Nephron (organoid): ENCODE measurements around the gene MTERF1.

Experiments used
- H3K27ac Mint-ChIP-seq, 3 experiments: 2 replicates each; pipeline ENCODE4 v1.8.0; 2020; ENCODE audit warnings: mixed read lengths in 3 of 3, mild to moderate bottlenecking in 2 of 3, moderate library complexity in 1 of 3
- H3K27me3 Mint-ChIP-seq: 2 replicates; pipeline ENCODE4 v1.8.0; 2021; ENCODE audit warnings: low read depth, mild to moderate bottlenecking, moderate library complexity, mixed read lengths
- H3K36me3 Mint-ChIP-seq: 2 replicates; pipeline ENCODE4 v1.8.0; 2020; ENCODE audit warnings: low read depth, mixed read lengths
- H3K4me1 Mint-ChIP-seq: 2 replicates; pipeline ENCODE4 v1.8.0; 2020; ENCODE audit warnings: mixed read lengths
- H3K4me3 Mint-ChIP-seq, 3 experiments: 2 replicates each; pipeline ENCODE4 v1.8.0; 2020; ENCODE audit warnings: mild to moderate bottlenecking in 3 of 3, mixed read lengths in 3 of 3, moderate library complexity in 2 of 3
- H3K9me3 Mint-ChIP-seq: 2 replicates; pipeline ENCODE4 v1.8.0; 2020; ENCODE audit warnings: mixed read lengths
- TF ChIP-seq, protein P1 (sequence below), 3 experiments: fragments of 200-600 bp; sonication (generic); IDR thresholded peaks; one replicate each; pipeline ENCODE4 v1.5.0; 2021; ENCODE audit warnings: antibody characterized with exemption in 3 of 3; ENCODE audit not compliant: unreplicated experiment in 3 of 3

The MTERF1 gene, protein sequence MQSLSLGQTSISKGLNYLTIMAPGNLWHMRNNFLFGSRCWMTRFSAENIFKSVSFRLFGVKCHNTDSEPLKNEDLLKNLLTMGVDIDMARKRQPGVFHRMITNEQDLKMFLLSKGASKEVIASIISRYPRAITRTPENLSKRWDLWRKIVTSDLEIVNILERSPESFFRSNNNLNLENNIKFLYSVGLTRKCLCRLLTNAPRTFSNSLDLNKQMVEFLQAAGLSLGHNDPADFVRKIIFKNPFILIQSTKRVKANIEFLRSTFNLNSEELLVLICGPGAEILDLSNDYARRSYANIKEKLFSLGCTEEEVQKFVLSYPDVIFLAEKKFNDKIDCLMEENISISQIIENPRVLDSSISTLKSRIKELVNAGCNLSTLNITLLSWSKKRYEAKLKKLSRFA

DNA sequence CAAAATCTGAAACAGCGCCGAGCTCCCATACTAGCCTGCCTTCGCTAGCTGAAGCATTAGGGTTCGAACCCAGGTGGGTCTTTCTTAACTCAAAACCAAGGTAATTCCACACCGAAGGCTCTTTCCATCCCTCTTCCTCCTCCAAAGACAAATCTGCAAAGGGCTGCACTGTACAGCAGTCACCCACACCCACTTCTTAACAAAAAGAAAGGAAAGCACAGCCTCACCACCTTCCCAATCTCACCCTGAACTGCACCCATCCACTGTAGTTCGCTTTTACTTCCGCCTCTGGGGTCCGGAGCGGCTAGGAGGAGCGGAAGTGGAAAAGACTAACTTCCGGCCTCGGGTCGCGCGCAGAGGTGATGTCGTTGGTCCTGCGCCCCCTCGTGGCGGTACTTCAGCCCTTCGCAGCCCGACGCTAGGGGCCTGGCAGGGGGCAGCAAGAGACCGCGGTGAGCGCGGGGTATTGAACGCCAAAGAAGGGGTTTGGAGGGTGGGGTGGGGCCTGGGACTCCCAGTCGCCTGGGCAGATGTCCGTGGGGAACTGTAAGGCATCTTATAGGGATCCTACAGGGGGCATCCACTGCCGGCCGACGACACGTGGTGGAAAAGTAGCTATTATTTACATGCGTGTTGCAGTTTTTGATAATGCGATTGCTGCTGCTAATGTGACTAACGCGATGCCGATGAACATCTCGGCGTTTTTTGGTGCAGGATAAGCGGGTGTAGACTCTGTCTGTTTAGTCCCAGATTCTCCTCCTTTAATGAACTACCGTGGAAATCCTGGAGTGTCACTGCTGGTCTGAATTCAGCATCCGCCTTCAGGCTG lies at the start of gene MTERF1:
Gene MTERF1 (minus strand): TSS at position 290 of the 829 bp plus-strand sequence. CDS start 619 bp downstream, outside the sequence.
- Mint-ChIP-seq H3K4me1 (peaks cover 43% of the 10 kb centered on the region), H3K27ac (peak within 1 kb of the TSS; percentile 73 to 87 (median 87)), H3K9me3 (peaks cover 6% of the 10 kb centered on the region), H3K36me3 (peaks cover 8% of the 10 kb centered on the region), H3K4me3 (peak within 1 kb of the TSS; percentile 92 to 98 (median 96)), H3K27me3 (no peaks in the 10 kb centered on the region)
- TF ChIP-seq, protein P1, sequence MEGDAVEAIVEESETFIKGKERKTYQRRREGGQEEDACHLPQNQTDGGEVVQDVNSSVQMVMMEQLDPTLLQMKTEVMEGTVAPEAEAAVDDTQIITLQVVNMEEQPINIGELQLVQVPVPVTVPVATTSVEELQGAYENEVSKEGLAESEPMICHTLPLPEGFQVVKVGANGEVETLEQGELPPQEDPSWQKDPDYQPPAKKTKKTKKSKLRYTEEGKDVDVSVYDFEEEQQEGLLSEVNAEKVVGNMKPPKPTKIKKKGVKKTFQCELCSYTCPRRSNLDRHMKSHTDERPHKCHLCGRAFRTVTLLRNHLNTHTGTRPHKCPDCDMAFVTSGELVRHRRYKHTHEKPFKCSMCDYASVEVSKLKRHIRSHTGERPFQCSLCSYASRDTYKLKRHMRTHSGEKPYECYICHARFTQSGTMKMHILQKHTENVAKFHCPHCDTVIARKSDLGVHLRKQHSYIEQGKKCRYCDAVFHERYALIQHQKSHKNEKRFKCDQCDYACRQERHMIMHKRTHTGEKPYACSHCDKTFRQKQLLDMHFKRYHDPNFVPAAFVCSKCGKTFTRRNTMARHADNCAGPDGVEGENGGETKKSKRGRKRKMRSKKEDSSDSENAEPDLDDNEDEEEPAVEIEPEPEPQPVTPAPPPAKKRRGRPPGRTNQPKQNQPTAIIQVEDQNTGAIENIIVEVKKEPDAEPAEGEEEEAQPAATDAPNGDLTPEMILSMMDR (IDR thresholded peaks at IDR 0.05; ENCODE audit: unreplicated experiment in 3 of 3): peak; percentile 95 to 98 (median 96)

DNA sequence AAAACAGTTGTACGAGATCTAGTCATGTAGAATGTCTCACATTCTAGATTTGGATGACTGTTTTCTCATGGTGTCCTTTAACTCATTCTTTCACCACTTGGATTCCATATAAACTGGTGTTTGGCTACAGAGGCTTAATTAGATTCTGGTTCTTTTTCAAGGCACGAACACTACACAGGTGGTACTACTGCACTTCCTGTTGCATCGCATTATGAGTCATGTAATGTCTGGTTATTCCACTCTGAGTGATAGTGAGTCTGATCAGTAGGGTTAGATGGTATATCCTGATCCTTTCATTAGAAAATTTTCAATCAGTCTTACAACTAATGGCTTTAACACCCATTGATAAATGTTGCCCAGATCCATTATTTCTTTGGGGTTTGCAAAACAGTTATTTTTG lies 49.0 kb upstream of the MTERF1 start:
- no peak overlapping the region for H3K27ac Mint-ChIP-seq
- TF ChIP-seq, protein P1 (IDR thresholded peaks at IDR 0.05; ENCODE audit: unreplicated experiment in 3 of 3): no peak

DNA sequence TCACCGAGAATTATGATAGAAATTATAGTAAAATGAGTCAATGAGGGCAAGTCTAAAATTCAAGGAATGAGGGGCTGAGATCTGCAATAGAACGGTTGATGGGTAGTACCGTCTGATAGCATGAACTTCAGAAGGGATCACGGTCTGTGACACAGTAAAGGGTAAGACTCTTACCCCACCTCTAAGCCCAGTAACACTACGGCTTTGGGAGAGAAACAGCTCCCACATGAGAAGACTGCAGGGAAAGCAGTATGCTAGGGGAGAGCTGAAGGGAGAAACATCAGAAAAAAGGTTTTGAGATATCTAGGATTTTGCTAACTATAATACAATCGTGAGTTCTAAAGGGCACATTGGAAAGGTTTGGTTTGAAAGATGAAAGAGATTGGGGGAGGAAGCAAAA lies 47.4 kb upstream of the MTERF1 start:
- Mint-ChIP-seq H3K36me3 (no peaks in the 10 kb centered on the region), H3K9me3 (no peaks in the 10 kb centered on the region), H3K4me1 (no peaks in the 10 kb centered on the region), H3K27me3 (peaks cover 5% of the 10 kb centered on the region), H3K27ac (no peak overlapping the region), H3K4me3 (no peak overlapping the region)
- TF ChIP-seq, protein P1 (IDR thresholded peaks at IDR 0.05; ENCODE audit: unreplicated experiment in 3 of 3): no peak

More for the DNA sequence above, 49.0 kb upstream of the MTERF1 start:
- no peaks in the 10 kb centered on the region for H3K4me1 Mint-ChIP-seq
- no peak overlapping the region for H3K4me3 Mint-ChIP-seq
- peaks cover 5% of the 10 kb centered on the region for H3K27me3 Mint-ChIP-seq
- H3K9me3 Mint-ChIP-seq: no peaks in the 10 kb centered on the region
- H3K36me3 Mint-ChIP-seq: no peaks in the 10 kb centered on the region

DNA sequence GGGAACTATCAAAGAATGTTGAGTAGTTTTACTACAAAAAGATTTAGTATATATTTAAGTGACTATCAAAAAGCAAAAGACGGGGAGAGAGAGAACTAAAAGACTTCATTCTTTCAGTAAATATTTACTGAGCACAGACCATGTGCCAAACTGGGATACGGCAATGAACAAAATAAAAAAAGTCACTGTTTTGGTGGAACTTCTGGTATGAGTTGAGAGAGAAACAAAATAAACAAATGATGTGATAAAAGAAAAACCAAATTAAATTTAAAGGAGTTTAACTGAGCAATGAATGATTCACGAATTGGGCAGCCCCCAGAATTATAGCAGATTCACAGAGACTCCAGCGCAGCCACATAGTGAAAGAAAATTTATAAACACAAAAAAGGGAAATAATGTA lies 42.4 kb upstream of the MTERF1 start:
- Mint-ChIP-seq H3K27ac (no peak overlapping the region), H3K4me3 (no peak overlapping the region), H3K9me3 (no peaks in the 10 kb centered on the region), H3K4me1 (no peaks in the 10 kb centered on the region), H3K36me3 (no peaks in the 10 kb centered on the region), H3K27me3 (peaks cover 5% of the 10 kb centered on the region)
- TF ChIP-seq, protein P1 (IDR thresholded peaks at IDR 0.05; ENCODE audit: unreplicated experiment in 3 of 3): no peak

DNA sequence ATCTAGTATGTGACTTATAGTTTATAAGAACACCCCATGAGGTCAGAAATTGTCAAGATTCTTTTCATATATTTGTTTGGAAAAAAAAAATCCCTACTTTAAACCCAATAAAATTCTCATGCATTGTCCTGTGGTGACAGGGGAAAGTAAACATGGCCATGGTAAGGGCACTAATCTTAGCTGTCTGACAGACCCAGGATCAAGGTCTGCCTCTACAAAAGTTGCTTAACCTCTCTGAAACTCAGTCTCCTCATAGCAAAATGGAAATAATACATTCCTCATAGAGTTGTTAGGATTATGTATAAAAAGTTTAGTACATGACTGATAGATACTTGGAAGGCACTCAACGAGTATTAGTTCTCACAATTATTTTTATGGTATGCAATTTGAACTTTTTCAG lies 37.9 kb upstream of the MTERF1 start:
- Mint-ChIP-seq H3K4me1 (no peaks in the 10 kb centered on the region), H3K27ac (no peak overlapping the region), H3K36me3 (no peaks in the 10 kb centered on the region), H3K9me3 (no peaks in the 10 kb centered on the region), H3K27me3 (no peaks in the 10 kb centered on the region), H3K4me3 (no peak overlapping the region)
- TF ChIP-seq, protein P1 (IDR thresholded peaks at IDR 0.05; ENCODE audit: unreplicated experiment in 3 of 3): no peak
